PC-9 (cell line): ENCODE measurements around the gene MYO18B. TPM values are rescaled to one million over a fixed set of nuclear protein-coding genes. Genes with fewer than 3 reads are reported as not detected.

ENCODE experiments used
- BruUV-seq: library from RNA; stranded (reverse); fragments of 400-500 nt; replicated peaks from 2 replicates; lab custom pipeline; 2021; lab: Mats Ljungman, UMichigan
- CTCF ChIA-PET: fragments of 300-600 bp; sonication (Branson Sonifier 250); formaldehyde crosslinking; loops from one replicate; lab custom pipeline; 2022; ENCODE audit warnings: antibody characterized with exemption; lab: Charles Lee
- POLR2A ChIA-PET: fragments of 300-600 bp; sonication (Branson Sonifier 250); formaldehyde crosslinking; loops from one replicate; lab custom pipeline; 2022; ENCODE audit warnings: antibody characterized with exemption; ENCODE audit not compliant: unreplicated experiment; lab: Charles Lee
- DNase-seq, 2 experiments: peaks; one replicate each; pipeline versions ENCODE4 v3.0.0 to v3.0.0-alpha.2; 2015 to 2022; ENCODE audit warnings: mixed read lengths in 1 of 2
- H2AFZ ChIP-seq: fragments of 200-600 bp; sonication (generic); 2 replicates; pipeline ENCODE4 v1.8.1; 2017; ENCODE audit warnings: antibody characterized with exemption
- H3F3A ChIP-seq: fragments of 200-600 bp; sonication (generic); 2 replicates; pipeline ENCODE4 v1.8.1; 2017; ENCODE audit warnings: antibody characterized with exemption, mild to moderate bottlenecking, low read depth; ENCODE audit not compliant: insufficient read depth
- H3K27ac ChIP-seq: fragments of 200-600 bp; sonication (generic); 2 replicates; pipeline ENCODE4 v1.6.1; 2016; ENCODE audit warnings: mixed run types
- H3K27me3 ChIP-seq: fragments of 200-600 bp; sonication (generic); 2 replicates; pipeline ENCODE4 v1.6.1; 2016; ENCODE audit warnings: low read depth, mixed run types; ENCODE audit not compliant: insufficient read depth
- H3K36me3 ChIP-seq: fragments of 200-600 bp; sonication (generic); 2 replicates; pipeline ENCODE4 v1.6.1; 2016; ENCODE audit warnings: low read depth, mixed run types
- H3K4me1 ChIP-seq: fragments of 200-600 bp; sonication (generic); replicated peaks from 2 replicates; pipeline ENCODE4 v1.6.1; 2016; ENCODE audit warnings: mixed run types; ENCODE audit not compliant: insufficient read depth
- H3K4me2 ChIP-seq: fragments of 200-600 bp; sonication (generic); 2 replicates; pipeline ENCODE4 v1.6.1; 2017; ENCODE audit warnings: mixed run types
- H3K4me3 ChIP-seq: fragments of 200-600 bp; sonication (generic); 2 replicates; pipeline ENCODE4 v1.6.1; 2016; ENCODE audit warnings: mixed run types
- H3K79me2 ChIP-seq: fragments of 200-600 bp; sonication (generic); 2 replicates; pipeline ENCODE4 v1.6.1; 2017; ENCODE audit warnings: low read depth, mixed run types
- H3K9me2 ChIP-seq: fragments of 200-600 bp; sonication (generic); 2 replicates; pipeline ENCODE4 v1.8.1; 2017; ENCODE audit warnings: mild to moderate bottlenecking; ENCODE audit not compliant: insufficient read depth
- H3K9me3 ChIP-seq: fragments of 200-600 bp; sonication (generic); 2 replicates; pipeline ENCODE4 v1.8.1; 2016; ENCODE audit warnings: low read depth; ENCODE audit not compliant: insufficient read depth
- H4K20me1 ChIP-seq: fragments of 200-600 bp; sonication (generic); 2 replicates; pipeline ENCODE4 v1.8.1; 2017; ENCODE audit not compliant: insufficient read depth
- EZH2 ChIP-seq: fragments of 200-600 bp; sonication (generic); IDR thresholded peaks from 2 replicates; pipeline ENCODE4 v1.8.0; 2017; ENCODE audit warnings: antibody characterized with exemption, low read depth
- intact Hi-C: fragments of 100-400 bp; cut with micrococcal nuclease; formaldehyde crosslinking; loops from one replicate; pipeline ENCODE4 v1.10.0; 2022; ENCODE audit not compliant: unreplicated experiment
- total RNA-seq: library from RNA; stranded (reverse); gene quantifications from 2 replicates; pipeline ENCODE4 v1.2.3, GENCODE V29; 2021
- TF ChIP-seq, protein P1 (sequence below): fragments of 200-600 bp; sonication (generic); conservative IDR thresholded peaks from 2 replicates; pipeline ENCODE4 v1.6.1; 2017; ENCODE audit warnings: mixed run types, antibody characterized with exemption, mild to moderate bottlenecking, moderate library complexity

MYO18B gene
- total RNA-seq, 1 experiment from 2014 or later, result not detected

DNA sequence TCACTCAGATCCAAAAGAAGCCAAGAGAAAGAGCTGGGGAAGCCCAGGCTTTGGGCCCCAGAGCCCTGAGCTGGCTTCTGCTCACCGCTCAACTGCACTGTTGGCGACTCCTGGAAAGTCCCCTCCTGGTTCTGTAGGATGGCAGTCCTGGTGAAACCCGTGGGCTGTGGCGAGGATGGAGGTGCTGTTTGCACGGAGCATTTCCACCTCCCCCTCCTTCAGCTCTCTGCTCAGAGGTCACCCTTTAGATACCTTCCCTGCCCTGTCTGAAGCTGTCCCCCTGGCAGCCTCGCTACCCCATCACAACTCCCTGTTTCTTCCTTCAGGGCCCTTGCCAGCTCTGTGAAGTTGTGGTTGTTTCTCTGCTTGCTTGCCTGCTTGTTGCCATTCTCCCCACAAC, 97.8 kb downstream of the MYO18B start:
- Histone ChIP-seq H2AFZ (no peak overlapping the region), H3F3A (no peaks in the 10 kb centered on the region), H3K4me3 (no peak overlapping the region), H4K20me1 (no peaks in the 10 kb centered on the region), H3K79me2 (no peaks in the 10 kb centered on the region), H3K9me3 (no peaks in the 10 kb centered on the region), H3K27me3 (peaks cover 78% of the 10 kb centered on the region), H3K36me3 (no peaks in the 10 kb centered on the region), H3K27ac (no peak overlapping the region), H3K9me2 (no peaks in the 10 kb centered on the region), H3K4me1 (no peaks in the 10 kb centered on the region), H3K4me2 (no peak overlapping the region)
- no TSS peak for BruUV-seq
- intact Hi-C loops, result no loop called here
- CTCF ChIA-PET, result no interaction called here
- POLR2A ChIA-PET, result interaction anchor here (0.6 kb wide), 1 partner anchor 25 kb away, joined by 12 read pairs; no protein-coding TSS in a partner anchor
- no peak for DNase-seq
- TF ChIP-seq EZH2, result no peak
- TF ChIP-seq, protein P1, sequence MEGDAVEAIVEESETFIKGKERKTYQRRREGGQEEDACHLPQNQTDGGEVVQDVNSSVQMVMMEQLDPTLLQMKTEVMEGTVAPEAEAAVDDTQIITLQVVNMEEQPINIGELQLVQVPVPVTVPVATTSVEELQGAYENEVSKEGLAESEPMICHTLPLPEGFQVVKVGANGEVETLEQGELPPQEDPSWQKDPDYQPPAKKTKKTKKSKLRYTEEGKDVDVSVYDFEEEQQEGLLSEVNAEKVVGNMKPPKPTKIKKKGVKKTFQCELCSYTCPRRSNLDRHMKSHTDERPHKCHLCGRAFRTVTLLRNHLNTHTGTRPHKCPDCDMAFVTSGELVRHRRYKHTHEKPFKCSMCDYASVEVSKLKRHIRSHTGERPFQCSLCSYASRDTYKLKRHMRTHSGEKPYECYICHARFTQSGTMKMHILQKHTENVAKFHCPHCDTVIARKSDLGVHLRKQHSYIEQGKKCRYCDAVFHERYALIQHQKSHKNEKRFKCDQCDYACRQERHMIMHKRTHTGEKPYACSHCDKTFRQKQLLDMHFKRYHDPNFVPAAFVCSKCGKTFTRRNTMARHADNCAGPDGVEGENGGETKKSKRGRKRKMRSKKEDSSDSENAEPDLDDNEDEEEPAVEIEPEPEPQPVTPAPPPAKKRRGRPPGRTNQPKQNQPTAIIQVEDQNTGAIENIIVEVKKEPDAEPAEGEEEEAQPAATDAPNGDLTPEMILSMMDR, result no peak

DNA sequence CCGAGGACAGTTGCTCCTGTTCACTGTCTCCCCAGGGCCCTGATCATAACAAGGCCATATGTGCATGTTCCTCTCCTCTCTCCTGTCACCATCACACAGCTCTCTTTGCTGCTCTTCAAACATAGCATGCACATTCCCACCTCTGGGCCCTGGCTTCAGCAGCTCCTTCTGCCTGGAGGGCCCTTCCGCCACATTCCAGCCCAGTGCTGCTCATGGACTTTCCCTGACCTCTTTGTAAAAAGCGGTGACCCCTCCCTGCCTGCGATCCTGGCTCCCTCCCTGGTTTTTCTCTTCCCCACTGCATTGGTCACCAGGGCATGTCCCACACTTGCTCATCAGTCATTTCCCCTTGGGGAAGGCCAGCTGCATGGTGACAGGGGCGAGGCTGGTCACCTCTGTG, 98.2 kb downstream of the MYO18B start:
- H3K27me3 ChIP-seq, result peaks cover 76% of the 10 kb centered on the region
- CTCF ChIA-PET, result no interaction called here
- H2AFZ ChIP-seq, result no peak overlapping the region
- BruUV-seq, result no TSS peak
- no peaks in the 10 kb centered on the region for H3K36me3 ChIP-seq
- POLR2A ChIA-PET, result interaction anchor here (0.6 kb wide), 1 partner anchor 24 kb away, joined by 12 read pairs; no protein-coding TSS in a partner anchor
- no peak for DNase-seq
- intact Hi-C loops, result no loop called here
- H3F3A ChIP-seq, result no peaks in the 10 kb centered on the region
- no peaks in the 10 kb centered on the region for H3K9me3 ChIP-seq
- no peaks in the 10 kb centered on the region for H3K79me2 ChIP-seq
- H3K4me3 ChIP-seq, result no peak overlapping the region
- no peaks in the 10 kb centered on the region for H3K4me1 ChIP-seq
- H3K27ac ChIP-seq, result no peak overlapping the region
- no peaks in the 10 kb centered on the region for H3K9me2 ChIP-seq
- no peaks in the 10 kb centered on the region for H4K20me1 ChIP-seq
- TF ChIP-seq EZH2, result no peak
- TF ChIP-seq, protein P1, result no peak
- no peak overlapping the region for H3K4me2 ChIP-seq

DNA sequence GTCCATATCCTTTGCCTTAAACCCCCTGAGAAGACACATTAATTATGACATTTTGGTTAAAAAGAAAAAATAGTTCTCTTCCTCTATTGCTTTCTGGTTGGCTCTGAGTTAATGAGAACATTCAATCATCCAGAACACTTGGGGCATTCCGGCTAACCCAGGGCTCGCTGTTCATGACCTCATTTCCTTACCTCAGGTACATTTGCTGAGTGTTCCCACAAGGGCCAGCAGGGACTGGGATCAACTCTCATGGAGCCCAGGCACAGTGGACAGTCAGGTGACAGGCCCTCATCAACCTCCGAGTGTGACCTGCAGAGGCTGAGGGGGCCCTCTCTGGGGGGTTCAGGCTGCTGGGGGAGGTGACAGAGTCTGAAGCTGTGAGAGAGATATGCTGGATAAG, 98.9 kb downstream of the MYO18B start:
- Histone ChIP-seq H3K27me3 (peaks cover 77% of the 10 kb centered on the region), H3K79me2 (no peaks in the 10 kb centered on the region), H2AFZ (no peak overlapping the region), H4K20me1 (no peaks in the 10 kb centered on the region), H3K4me1 (no peaks in the 10 kb centered on the region), H3K9me3 (no peaks in the 10 kb centered on the region), H3K27ac (no peak overlapping the region), H3K4me3 (no peak overlapping the region), H3F3A (no peaks in the 10 kb centered on the region), H3K4me2 (no peak overlapping the region), H3K36me3 (no peaks in the 10 kb centered on the region), H3K9me2 (no peaks in the 10 kb centered on the region)
- no TSS peak for BruUV-seq
- POLR2A ChIA-PET, result no interaction called here
- CTCF ChIA-PET, result no interaction called here
- intact Hi-C loops, result no loop called here
- DNase-seq, result no peak
- TF ChIP-seq EZH2, result no peak
- TF ChIP-seq, protein P1, result no peak
